Measurements from ENCODE around the gene SAXO2. TPM values are rescaled to one million over a fixed set of nuclear protein-coding genes. Genes with fewer than 3 reads are reported as not detected.
A peak's percentile ranks its signal among the peaks of the same experiment; 100 is the strongest.
"Not testable (repeated sequence)": the region's sequence is repeated elsewhere in the genome, so short reads cannot be mapped to it uniquely, and the experiment has no call there.

The SAXO2 gene
- total and polyA plus RNA-seq, 5 donors from 2014 or later, result 0.34 to 7.4 TPM; not detected in 3

DNA sequence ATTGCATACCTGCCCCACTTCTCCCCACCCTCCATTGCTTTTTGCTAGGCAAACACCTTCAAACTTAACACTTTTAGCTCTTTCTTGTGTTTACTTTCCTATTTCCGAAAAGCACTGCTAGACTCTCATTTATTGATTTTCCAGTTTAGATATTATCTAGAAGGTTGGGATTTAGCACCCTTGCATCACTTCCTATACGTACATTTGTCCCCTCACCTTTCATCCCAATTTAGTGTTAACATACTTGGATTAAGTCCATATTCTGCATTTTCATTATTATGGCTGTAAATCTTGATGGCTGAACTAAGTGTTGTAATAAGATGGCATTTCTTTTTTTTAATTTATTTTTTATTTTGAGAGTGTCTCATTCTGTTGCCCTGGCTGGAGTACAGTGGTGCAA lies 47.2 kb downstream of the SAXO2 start:
- no peaks in the 10 kb centered on the region for H3K36me3 ChIP-seq (ENCODE audit: control insufficient read depth, insufficient read depth, low read length)
- DNase-seq (no peak), ATAC-seq (ENCODE audit: low read depth in 2 of 2) (no peak)
- H3K27me3 Mint-ChIP-seq, result peaks cover 16% of the 10 kb centered on the region
- no peak overlapping the region for H3K4me3 ChIP-seq (ENCODE audit: low read depth, low read length)
- H3K27me3 ChIP-seq (ENCODE audit: control insufficient read depth, insufficient read depth, low read length), result no peaks in the 10 kb centered on the region
- H3K4me1 Mint-ChIP-seq, result peaks cover 0 to 5% (median under 1%) of the 10 kb centered on the region in 4 donors
- no peaks in the 10 kb centered on the region for H3K4me1 ChIP-seq (ENCODE audit: control insufficient read depth, insufficient read depth, low read length, poor library complexity, severe bottlenecking)
- no peak overlapping the region for H3K27ac Mint-ChIP-seq
- H3K9me3 Mint-ChIP-seq, result peaks cover 0 to 3% (median 0%) of the 10 kb centered on the region in 7 donors
- H3K27ac ChIP-seq (ENCODE audit: insufficient read depth, low read length, poor library complexity, severe bottlenecking), result no peak overlapping the region
- H3K36me3 Mint-ChIP-seq, result no peaks in the 10 kb centered on the region
- no peak overlapping the region for H3K4me3 Mint-ChIP-seq
- H3K9me3 ChIP-seq (ENCODE audit: control insufficient read depth in 2 of 2, low read length in 2 of 2), result no peaks in the 10 kb centered on the region

DNA sequence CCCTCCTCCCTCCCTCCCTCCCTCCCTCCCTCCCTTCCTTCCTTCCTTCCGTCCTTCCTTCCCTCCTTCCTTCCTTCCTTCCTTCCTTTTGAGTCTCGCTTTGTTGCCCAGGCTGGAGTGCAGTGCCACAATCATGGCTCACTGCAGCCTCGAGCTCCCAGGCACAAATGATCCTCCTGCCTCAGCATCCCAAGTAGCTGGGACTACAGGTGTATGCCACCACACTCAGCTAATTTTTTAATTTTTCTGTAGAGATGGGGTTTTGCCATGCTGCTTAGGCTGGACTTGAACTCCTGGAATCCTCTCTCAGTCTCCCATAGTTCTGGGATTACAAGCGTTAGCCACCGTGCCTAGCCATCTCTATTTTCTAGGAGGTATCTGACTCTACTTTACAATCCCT lies 48.7 kb downstream of the SAXO2 start:
- not testable (repeated sequence) for H3K4me3 ChIP-seq (ENCODE audit: low read depth, low read length); H3K9me3 ChIP-seq (ENCODE audit: control insufficient read depth in 2 of 2, low read length in 2 of 2); H3K4me1 Mint-ChIP-seq; DNase-seq; ATAC-seq (ENCODE audit: low read depth in 2 of 2); H3K9me3 Mint-ChIP-seq; H3K4me1 ChIP-seq (ENCODE audit: control insufficient read depth, insufficient read depth, low read length, poor library complexity, severe bottlenecking); H3K27me3 ChIP-seq (ENCODE audit: control insufficient read depth, insufficient read depth, low read length); H3K36me3 Mint-ChIP-seq; H3K27ac ChIP-seq (ENCODE audit: insufficient read depth, low read length, poor library complexity, severe bottlenecking); H3K36me3 ChIP-seq (ENCODE audit: control insufficient read depth, insufficient read depth, low read length); H3K4me3 Mint-ChIP-seq
- Mint-ChIP-seq H3K27me3 (peaks cover 16% of the 10 kb centered on the region), H3K27ac (peak overlapping the region in 1 of 3 donors; percentile 75)

DNA sequence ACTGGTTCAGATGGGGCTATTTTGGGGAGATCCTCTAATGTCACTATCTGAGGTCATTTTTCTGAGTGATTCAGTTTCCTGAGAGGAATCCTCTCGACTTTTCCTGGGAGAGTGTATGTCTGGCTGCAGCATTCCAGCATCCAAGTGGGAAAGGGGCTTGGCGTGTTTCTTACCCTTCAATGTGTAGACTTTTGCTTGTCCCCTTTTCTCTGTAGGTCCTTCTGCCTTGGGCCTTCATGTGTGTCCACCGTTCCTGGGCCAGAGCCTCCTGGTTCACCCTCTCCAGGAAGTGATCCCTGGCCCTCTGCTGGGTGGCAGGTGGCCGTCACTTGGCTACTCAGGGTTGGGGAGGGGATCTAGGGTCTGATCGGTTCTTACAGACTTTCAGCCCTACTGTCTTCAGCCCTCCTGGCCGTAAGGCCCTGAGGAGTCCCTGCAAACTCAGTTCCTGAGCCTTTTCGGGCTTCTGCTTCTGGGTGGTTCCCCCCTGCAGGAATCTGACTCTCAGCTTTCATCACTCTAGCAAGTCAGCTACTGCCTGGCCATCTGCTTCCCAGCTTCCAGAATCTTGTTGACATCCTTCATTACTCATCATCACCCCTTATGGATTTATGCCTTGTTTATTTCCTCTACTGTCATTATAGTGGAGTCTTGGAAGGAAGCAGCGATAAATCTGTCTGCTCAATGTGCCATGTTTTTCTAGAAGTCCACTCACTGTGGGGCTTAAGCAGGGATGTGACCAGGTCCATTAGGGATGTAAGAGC lies 50.1 kb downstream of the SAXO2 start:
- Mint-ChIP-seq H3K27ac (peak overlapping the region in 1 of 3 donors; percentile 21), H3K36me3 (no peaks in the 10 kb centered on the region), H3K4me3 (no peak overlapping the region), H3K4me1 (no peaks in the 10 kb centered on the region), H3K27me3 (peaks cover 14% of the 10 kb centered on the region), H3K9me3 (peaks cover 0 to 3% (median 0%) of the 10 kb centered on the region in 7 donors)
- H3K27ac ChIP-seq (ENCODE audit: insufficient read depth, low read length, poor library complexity, severe bottlenecking), result no peak overlapping the region
- H3K4me1 ChIP-seq (ENCODE audit: control insufficient read depth, insufficient read depth, low read length, poor library complexity, severe bottlenecking), result no peaks in the 10 kb centered on the region
- H3K9me3 ChIP-seq (ENCODE audit: control insufficient read depth in 2 of 2, low read length in 2 of 2), result no peaks in the 10 kb centered on the region
- ATAC-seq (ENCODE audit: low read depth in 2 of 2) (no peak), DNase-seq (no peak)
- H3K36me3 ChIP-seq (ENCODE audit: control insufficient read depth, insufficient read depth, low read length), result no peaks in the 10 kb centered on the region
- H3K4me3 ChIP-seq (ENCODE audit: low read depth, low read length), result no peak overlapping the region
- H3K27me3 ChIP-seq (ENCODE audit: control insufficient read depth, insufficient read depth, low read length), result no peaks in the 10 kb centered on the region

DNA sequence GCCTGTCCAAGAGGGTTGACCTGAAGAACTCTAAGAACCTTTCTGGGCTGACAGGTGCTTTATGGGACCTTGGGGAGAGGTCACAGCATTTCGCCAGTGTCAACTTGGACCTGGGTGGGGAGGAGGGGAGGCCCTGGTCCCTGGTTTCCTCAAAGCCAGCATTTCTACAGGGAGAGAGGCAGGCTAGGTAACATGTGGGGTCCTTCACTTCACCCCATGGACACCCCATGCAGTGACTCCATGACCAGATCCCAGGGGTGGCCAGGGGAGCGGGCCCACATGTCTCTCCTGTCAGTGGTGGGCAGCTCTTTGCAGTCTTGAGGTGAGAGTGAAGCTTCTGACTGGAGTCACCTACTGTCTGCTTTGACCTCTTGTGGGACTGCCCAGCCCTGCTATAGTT lies 50.8 kb downstream of the SAXO2 start:
- peaks cover 0 to 3% (median 0%) of the 10 kb centered on the region in 7 donors for H3K9me3 Mint-ChIP-seq
- DNase-seq (no peak), ATAC-seq (ENCODE audit: low read depth in 2 of 2) (no peak)
- Histone ChIP-seq H3K27me3 (ENCODE audit: control insufficient read depth, insufficient read depth, low read length) (no peaks in the 10 kb centered on the region), H3K4me3 (ENCODE audit: low read depth, low read length) (no peak overlapping the region), H3K27ac (ENCODE audit: insufficient read depth, low read length, poor library complexity, severe bottlenecking) (no peak overlapping the region), H3K36me3 (ENCODE audit: control insufficient read depth, insufficient read depth, low read length) (no peaks in the 10 kb centered on the region), H3K4me1 (ENCODE audit: control insufficient read depth, insufficient read depth, low read length, poor library complexity, severe bottlenecking) (no peaks in the 10 kb centered on the region), H3K9me3 (ENCODE audit: control insufficient read depth in 2 of 2, low read length in 2 of 2) (no peaks in the 10 kb centered on the region)
- H3K4me1 Mint-ChIP-seq, result no peaks in the 10 kb centered on the region
- H3K4me3 Mint-ChIP-seq, result no peak overlapping the region
- no peaks in the 10 kb centered on the region for H3K36me3 Mint-ChIP-seq
- H3K27ac Mint-ChIP-seq, result peak overlapping the region in 1 of 3 donors; percentile 36
- H3K27me3 Mint-ChIP-seq, result peaks cover 13% of the 10 kb centered on the region

DNA sequence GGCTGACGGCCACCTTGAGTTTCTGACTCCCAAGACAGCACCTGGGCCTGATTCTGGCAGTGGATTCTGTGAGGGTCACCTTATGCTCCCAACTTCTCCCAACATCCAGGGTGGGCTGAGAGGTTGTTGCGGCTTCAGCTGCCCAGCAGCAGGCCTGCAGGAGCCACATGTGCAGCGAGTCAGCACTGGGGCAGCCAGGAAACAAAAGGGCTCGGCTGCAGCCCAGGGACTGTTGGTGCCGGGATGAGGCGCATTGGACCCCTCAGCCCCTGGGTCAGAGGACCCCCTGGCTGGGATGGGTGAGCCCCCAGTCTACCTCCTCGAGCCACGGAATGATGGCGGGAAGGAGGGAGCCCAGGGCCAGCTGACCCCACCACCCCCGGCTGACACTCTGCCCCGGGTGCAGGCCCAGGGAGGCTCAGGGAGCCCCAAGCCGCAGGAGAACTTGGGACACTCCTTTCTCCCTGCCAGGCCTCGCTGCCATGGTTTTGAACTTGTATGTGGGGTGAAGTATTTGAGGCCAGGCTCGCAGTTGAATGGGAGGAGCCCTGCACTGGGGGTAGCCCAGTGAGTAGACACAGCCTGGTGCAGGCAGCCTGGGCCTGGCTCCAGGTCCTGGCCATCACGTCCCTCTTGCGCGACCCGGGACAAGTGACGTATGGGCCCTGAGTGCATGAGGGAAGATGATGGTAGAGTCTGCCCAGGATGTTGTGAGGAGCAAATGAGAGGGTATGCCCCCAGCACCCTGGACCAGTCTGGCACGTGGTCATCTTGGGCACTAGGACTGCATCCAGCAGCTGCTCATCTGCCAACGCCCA lies 51.5 kb downstream of the SAXO2 start:
- H3K27ac Mint-ChIP-seq, result peak overlapping the region in 1 of 3 donors; percentile 36
- DNase-seq; H3K9me3 ChIP-seq (ENCODE audit: control insufficient read depth in 2 of 2, low read length in 2 of 2); H3K9me3 Mint-ChIP-seq; H3K4me3 ChIP-seq (ENCODE audit: low read depth, low read length); H3K4me1 Mint-ChIP-seq; H3K36me3 Mint-ChIP-seq; ATAC-seq (ENCODE audit: low read depth in 2 of 2); H3K4me3 Mint-ChIP-seq; H3K27ac ChIP-seq (ENCODE audit: insufficient read depth, low read length, poor library complexity, severe bottlenecking); H3K4me1 ChIP-seq (ENCODE audit: control insufficient read depth, insufficient read depth, low read length, poor library complexity, severe bottlenecking); H3K36me3 ChIP-seq (ENCODE audit: control insufficient read depth, insufficient read depth, low read length); H3K27me3 ChIP-seq (ENCODE audit: control insufficient read depth, insufficient read depth, low read length): not testable (repeated sequence)
- peaks cover 13% of the 10 kb centered on the region for H3K27me3 Mint-ChIP-seq

DNA sequence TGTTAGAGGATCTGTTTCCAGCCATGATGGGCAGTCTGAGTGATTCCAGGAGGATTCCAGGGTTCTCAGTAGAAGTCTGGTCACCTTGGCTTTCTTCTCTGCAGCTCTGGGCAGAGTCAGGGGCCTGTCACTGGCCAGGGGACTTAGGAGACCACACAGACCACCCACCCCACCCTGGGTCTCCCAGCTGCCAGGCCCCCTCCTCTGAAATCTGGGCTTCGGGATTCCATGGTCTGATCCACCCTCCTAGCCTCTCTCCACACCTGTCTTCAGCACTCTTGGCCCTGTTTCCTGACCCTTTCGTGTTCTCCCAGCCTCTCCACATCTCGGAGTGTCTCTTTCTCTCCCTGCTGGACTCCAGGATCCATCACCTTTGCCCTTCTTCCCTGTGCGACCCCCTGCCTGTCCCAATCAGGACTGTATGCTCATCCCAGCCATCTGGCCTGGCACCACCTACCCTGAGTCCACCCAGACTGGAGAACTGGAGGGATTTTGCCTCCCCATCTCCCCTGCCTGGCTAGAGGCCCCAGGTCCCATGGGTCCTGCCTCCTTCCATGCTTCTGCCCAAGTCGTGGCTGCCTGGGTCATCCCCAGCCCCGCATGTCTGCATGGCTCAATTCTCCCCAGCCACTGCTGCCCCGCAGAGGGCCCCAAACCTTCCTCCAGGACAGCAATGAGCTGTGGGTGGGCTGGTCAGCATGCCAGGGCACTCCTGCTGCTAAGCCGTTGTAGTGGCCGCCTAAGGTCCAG lies 52.3 kb downstream of the SAXO2 start:
- peaks cover 13% of the 10 kb centered on the region for H3K27me3 Mint-ChIP-seq
- Histone ChIP-seq H3K9me3 (ENCODE audit: control insufficient read depth in 2 of 2, low read length in 2 of 2) (no peaks in the 10 kb centered on the region), H3K36me3 (ENCODE audit: control insufficient read depth, insufficient read depth, low read length) (no peaks in the 10 kb centered on the region), H3K27me3 (ENCODE audit: control insufficient read depth, insufficient read depth, low read length) (no peaks in the 10 kb centered on the region), H3K4me3 (ENCODE audit: low read depth, low read length) (no peak overlapping the region), H3K4me1 (ENCODE audit: control insufficient read depth, insufficient read depth, low read length, poor library complexity, severe bottlenecking) (no peaks in the 10 kb centered on the region), H3K27ac (ENCODE audit: insufficient read depth, low read length, poor library complexity, severe bottlenecking) (no peak overlapping the region)
- peaks cover 0 to 3% (median 0%) of the 10 kb centered on the region in 7 donors for H3K9me3 Mint-ChIP-seq
- no peak overlapping the region for H3K4me3 Mint-ChIP-seq
- ATAC-seq (ENCODE audit: low read depth in 2 of 2), result no peak
- no peaks in the 10 kb centered on the region for H3K36me3 Mint-ChIP-seq
- DNase-seq, result no peak
- H3K4me1 Mint-ChIP-seq, result no peaks in the 10 kb centered on the region
- H3K27ac Mint-ChIP-seq, result no peak overlapping the region

DNA sequence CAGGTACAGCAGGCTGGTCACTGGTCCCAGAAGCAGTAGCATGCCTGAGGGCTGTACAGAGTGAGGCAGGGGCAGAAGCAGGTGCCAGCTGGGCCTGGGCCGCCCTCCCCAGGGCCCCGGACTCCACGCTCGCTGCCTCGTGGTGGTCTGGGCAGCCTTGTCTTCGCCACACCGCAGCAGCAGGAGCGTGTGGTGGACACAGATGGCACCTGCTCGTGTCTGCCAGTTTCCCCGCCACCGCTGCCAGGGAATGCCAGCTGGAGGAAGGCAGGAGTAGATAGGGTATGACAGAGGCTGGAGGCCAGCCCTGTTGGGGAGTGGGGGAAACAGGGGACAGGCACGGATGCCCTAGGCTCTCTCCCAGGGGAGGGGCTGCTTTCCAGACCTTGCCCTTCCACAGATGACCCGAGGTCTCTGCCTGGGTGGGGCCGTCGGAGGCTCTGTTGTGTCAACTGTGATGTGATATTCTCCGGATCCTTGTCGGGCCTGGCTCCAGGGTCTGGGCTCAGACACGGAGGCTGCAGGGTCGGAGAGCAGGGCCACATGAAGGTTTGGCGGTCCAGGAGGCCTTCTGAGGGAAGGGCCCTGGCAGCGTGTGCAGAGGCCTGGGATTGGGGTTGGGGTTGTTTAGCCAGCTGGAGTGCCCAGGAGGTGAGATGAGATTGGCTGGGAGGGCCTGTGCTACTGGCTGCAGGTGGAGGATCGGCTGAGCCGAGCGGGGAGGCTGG lies 53.1 kb downstream of the SAXO2 start:
- Histone ChIP-seq H3K36me3 (ENCODE audit: control insufficient read depth, insufficient read depth, low read length) (no peaks in the 10 kb centered on the region), H3K4me3 (ENCODE audit: low read depth, low read length) (no peak overlapping the region), H3K4me1 (ENCODE audit: control insufficient read depth, insufficient read depth, low read length, poor library complexity, severe bottlenecking) (no peaks in the 10 kb centered on the region), H3K27me3 (ENCODE audit: control insufficient read depth, insufficient read depth, low read length) (no peaks in the 10 kb centered on the region), H3K27ac (ENCODE audit: insufficient read depth, low read length, poor library complexity, severe bottlenecking) (no peak overlapping the region), H3K9me3 (ENCODE audit: control insufficient read depth in 2 of 2, low read length in 2 of 2) (no peaks in the 10 kb centered on the region)
- Mint-ChIP-seq H3K9me3 (peaks cover 0 to 1% (median 0%) of the 10 kb centered on the region in 7 donors), H3K4me1 (no peaks in the 10 kb centered on the region), H3K36me3 (no peaks in the 10 kb centered on the region), H3K27me3 (peaks cover 13% of the 10 kb centered on the region), H3K4me3 (no peak overlapping the region), H3K27ac (no peak overlapping the region)
- DNase-seq, result no peak
- ATAC-seq (ENCODE audit: low read depth in 2 of 2), result no peak

Measured in CD4-positive, CD25-positive, alpha-beta regulatory T cell (primary cell).